GM03348 (cell line): ENCODE data around the gene ISYNA1.
A peak's percentile ranks its signal among the peaks of the same experiment; 100 is the strongest.

ENCODE experiments used
- DNase-seq: peaks from one replicate; pipeline ENCODE4 v3.0.0; 2012; ENCODE audit warnings: low spot score

Gene ISYNA1

GRCh38 chr19:18437491-18438330 is at the start of gene ISYNA1:
TSS of gene ISYNA1 (minus strand) at chr19:18438133. CDS start at chr19:18437979, 154 bp downstream.
- peak; percentile 68 for DNase-seq

GRCh38 chr19:18486746-18487145 is 48.8 kb upstream of the ISYNA1 start:
- no peak for DNase-seq

DNA sequence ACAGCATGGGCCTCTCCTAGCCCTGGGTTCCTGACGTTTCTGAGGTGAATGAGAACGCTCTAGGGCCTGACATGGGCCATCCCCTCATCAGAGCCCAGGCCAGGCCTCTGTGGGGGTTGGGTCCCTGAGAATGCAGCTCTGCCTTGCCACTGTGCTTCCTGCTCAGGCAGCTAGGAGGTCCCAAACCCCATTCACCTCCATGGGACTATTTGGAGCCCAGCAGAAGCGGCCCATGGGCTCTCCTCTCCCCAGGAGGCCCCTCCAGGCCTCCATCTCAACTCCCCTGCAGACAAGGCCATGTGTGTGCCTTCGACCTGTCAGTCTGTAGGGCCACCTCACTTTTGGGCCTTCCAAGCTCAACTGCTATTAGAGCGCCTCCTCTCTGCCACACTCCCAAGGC is 47.1 kb upstream of the ISYNA1 start:
- DNase-seq, result no peak

- no peak for DNase-seq
Observed at GRCh38 chr19:18483119-18483890, 45.4 kb upstream of the ISYNA1 start.

- DNase-seq, result no peak
Observed at GRCh38 chr19:18481505-18482222, 43.7 kb upstream of the ISYNA1 start.

DNA sequence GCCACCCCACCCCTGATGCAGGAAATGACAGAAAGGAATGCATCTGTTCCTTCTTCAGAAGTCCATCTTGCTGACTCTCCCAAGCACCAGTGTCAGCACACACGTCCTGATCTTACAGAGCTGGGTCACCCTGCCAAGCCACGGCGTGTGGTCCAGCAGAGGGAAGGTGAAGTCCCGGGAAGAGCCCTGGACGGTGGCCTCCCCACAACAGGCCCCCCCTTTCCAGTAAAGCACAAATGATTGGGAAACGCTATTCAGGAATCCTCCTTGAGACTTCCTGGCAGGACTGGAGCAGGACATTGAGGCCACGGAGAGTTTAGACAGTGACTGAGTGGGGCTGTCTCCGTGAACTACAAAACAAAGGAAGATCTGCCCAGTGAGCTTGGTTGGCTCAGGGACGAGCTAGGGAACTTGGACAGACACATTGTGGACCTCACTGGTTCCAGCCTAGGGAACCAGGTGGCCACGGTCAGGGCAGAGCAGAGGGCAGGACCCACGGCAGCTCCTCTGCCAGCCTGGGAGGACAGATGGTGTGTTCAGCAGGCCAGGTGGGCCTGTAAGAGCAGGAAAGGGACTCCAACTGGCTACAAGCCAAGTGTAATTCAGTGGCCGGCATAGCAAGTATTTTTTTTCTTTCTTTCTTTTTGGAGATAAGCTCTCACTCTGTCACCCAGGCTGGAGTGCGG is 42.2 kb upstream of the ISYNA1 start:
- peak; percentile 87 for DNase-seq

DNA sequence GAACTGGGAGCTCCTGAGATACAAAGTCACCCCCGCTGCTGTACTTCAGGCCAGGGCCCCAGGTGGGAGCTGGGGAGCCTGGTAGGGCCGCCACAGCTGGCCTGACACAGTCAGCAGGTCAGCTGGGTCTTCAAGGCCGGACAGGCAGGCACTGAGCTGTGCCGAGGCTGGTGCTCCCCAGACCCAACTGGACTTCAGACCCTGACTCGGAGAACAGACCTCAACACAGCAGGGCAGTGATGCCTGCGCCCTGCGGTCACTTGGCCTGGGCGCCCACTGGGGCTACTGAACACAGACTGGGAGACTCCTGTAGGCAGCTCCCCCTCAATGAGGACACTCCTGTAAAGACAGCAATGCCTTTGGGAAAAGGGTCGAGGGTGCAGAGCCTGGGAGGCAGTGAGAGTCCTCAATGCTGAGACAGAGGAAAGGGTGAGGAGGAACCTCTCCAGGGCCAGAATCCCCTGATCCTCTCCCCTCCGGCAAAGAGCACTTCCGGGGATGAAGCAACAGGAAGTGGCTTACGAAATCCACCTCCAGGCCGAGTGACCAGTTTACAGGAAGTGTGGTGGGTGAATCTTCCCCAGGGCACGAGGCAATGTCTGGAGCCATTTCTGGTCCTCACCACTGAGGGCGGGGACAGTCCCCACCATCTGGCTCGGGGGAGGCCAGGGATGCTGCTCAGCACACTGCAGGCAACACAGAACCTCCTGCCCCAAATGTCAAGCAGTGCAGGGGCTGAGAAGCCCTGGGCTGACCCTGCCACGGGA is 40.8 kb upstream of the ISYNA1 start:
- DNase-seq, result peak; percentile 93

DNA sequence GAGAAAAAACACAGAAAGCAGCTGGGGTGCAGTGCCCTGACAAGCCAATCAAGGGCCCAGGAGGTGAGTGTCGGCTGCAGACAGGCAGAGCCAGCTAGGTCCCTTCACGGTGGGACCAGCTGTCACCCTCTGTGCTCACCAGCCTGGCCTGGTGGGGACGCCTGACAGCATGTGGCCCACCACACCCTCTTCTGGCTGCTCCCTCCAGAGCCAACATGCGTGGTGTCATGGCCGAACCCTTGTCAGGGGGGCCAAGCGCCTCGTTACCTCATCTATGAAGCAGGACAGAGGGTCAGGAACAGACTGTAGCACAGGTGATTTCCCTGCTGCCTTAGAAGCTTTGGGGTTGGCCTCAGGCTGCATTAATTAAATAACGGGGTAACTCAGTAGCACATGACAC is 40.0 kb upstream of the ISYNA1 start:
- no peak for DNase-seq

- DNase-seq, result no peak
Observed at GRCh38 chr19:18477042-18477779, 39.3 kb upstream of the ISYNA1 start.

- no peak for DNase-seq
Observed at GRCh38 chr19:18476507-18477041, 38.6 kb upstream of the ISYNA1 start.

DNA sequence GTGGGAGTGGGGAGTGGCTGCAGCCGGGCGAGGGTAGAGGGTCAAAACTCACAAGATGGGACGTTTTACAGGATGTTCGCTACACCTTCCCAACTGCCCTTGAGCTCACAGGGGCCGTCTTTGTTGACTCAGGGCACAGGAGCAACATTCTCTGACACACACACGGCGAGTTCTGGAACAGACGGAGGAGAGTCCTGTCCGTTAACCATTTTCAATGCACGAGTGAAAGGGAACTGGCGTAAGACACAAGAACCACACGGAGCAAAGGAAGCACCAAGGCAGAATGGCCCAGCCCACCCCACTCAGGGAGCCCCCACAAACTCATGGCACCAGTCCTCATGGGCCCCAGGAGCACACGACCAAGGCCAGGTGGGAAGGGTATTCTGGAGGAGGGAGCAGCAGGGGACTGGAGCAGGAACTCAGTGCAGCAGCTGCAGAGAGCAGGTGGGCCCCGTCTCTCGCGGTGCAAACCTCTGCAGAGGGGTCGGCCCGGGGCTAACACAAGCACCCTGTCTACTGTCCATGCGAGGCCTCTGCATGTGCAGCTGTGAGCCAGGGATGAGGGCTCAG is 37.9 kb upstream of the ISYNA1 start:
- no peak for DNase-seq

GRCh38 chr19:18475004-18475453 is 37.1 kb upstream of the ISYNA1 start:
- DNase-seq, result no peak

DNA sequence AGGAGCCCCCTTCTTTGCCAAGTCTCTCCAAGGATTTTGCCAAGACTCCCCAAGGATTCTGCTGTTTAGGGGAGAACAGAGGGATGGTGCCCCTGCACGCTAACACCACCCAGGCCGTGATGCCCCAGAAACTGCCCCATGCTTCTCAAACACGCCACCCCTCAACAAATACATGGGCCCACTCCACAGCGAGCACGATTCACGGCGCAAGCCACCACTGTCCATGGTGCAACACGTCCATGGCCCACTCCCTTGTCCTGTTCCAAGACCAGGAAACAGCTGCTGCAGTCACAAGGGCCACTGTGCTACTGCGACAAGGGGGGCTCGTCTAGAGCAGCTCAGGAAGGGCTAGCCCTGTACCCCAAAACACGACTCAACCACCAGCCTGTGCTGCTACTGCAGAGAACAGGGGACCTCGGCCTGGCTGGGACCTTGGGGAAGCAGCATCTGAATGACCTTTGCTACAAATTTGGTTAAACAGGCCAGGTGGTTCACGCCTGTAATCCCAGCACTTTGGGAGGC is 36.5 kb upstream of the ISYNA1 start:
- no peak for DNase-seq

DNA sequence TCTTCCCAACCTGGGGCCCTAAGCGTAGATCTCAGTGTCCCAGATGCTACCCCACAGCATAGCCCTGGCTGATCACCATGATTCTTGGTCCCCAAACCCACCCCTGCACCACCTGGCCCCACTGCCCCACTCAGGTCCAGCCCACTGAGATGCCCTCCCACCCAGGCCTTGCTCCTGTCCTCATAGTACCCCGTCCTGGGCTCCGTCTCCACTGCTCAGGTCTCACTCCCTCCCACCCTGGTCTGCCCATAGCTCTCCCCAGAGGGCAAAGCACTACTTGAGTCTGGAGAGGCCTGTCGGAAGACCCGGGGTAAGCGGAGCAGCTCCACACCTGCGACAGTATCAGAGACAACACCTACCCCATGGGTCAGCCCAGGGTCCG is 35.8 kb upstream of the ISYNA1 start:
- DNase-seq, result no peak

- no peak for DNase-seq
Observed at GRCh38 chr19:18473003-18473705, 35.2 kb upstream of the ISYNA1 start.

GRCh38 chr19:18470787-18471186 is 32.9 kb upstream of the ISYNA1 start:
- no peak for DNase-seq

- peak; percentile 82 for DNase-seq
Observed at GRCh38 chr19:18469069-18469846, 31.3 kb upstream of the ISYNA1 start.

DNA sequence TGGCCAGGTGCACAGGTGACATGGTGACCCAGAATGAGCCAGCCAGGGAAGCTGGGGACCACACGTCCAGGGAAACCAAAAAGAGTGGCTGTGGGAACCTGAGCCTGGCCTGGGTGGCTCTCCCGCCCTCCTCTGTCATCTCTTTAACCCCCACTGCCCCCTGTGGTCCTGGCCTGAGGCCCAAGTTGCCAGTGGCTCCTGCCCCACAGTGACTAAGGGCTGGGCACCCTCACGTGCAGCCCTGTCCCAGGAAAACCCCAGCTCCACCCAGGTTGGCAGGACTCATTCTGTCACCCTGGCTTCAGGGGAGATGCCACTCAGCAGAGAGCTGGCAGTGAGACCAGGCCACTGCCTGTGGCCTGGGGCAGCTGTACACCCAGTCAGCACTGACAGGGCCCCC is 30.6 kb upstream of the ISYNA1 start:
- DNase-seq, result no peak
